HEK293 (cell line): ENCODE measurements around the gene SH3TC1.

Experiments
- CTCF ChIA-PET: fragments of 350-600 bp; formaldehyde crosslinking; extraction: SDS; loops from one replicate; lab custom pipeline; 2021; ENCODE audit warnings: antibody characterized with exemption; lab: Yijun Ruan, JAX
- POLR2A ChIA-PET: fragments of 300-600 bp; formaldehyde crosslinking; extraction: SDS; loops from one replicate; lab custom pipeline; 2020; ENCODE audit warnings: antibody characterized with exemption, inconsistent platforms; lab: Yijun Ruan, JAX
- H3K27ac ChIP-seq: fragments of 200-500 bp; sonication (Bioruptor generic); 2 replicates; pipeline ENCODE4 v1.5.1; 2014; ENCODE audit warnings: low read depth, low read length, control low read depth, inconsistent platforms; ENCODE audit errors: extremely low read depth
- H3K36me3 ChIP-seq, 2 experiments: fragments of 200-500 bp in 1 of 2; sonication (Bioruptor generic) in 1 of 2; 1 replicate in 1 of 2; 2 replicates in 1 of 2; pipeline ENCODE4 v1.5.1; 2014 to 2017; ENCODE audit warnings: inconsistent platforms in 2 of 2, low read length in 2 of 2; ENCODE audit not compliant: control insufficient read depth in 2 of 2, insufficient read depth in 1 of 2
- H3K4me1 ChIP-seq: fragments of 200-500 bp; sonication (Bioruptor generic); 2 replicates; pipeline ENCODE4 v1.5.1; 2014; ENCODE audit warnings: mild to moderate bottlenecking, low read length, inconsistent platforms; ENCODE audit not compliant: control insufficient read depth, insufficient read depth
- H3K4me3 ChIP-seq: 2 replicates; pipeline ENCODE4 v1.5.1; 2011; ENCODE audit warnings: low read depth, mild to moderate bottlenecking, control low read depth, low read length, moderate library complexity
- H3K9me3 ChIP-seq: fragments of 200-500 bp; sonication (Bioruptor generic); 2 replicates; pipeline ENCODE4 v1.5.1; 2014; ENCODE audit warnings: low read depth, low read length, inconsistent platforms; ENCODE audit not compliant: control insufficient read depth, insufficient read depth
- ATF2 ChIP-seq: fragments of 450-650 bp; formaldehyde crosslinking; IDR thresholded peaks from 2 replicates; pipeline ENCODE4 v1.5.1; 2016; ENCODE audit warnings: missing biosample characterization, missing genetic modification characterization, low read depth
- BCL6B ChIP-seq: fragments of 450-650 bp; formaldehyde crosslinking; IDR thresholded peaks from 2 replicates; pipeline ENCODE4 v1.5.1; 2017; ENCODE audit warnings: missing biosample characterization, missing genetic modification characterization
- CTCF ChIP-seq: fragments of 450-650 bp; formaldehyde crosslinking; IDR thresholded peaks from 2 replicates; pipeline ENCODE4 v1.5.1; 2016; ENCODE audit warnings: missing biosample characterization, missing genetic modification characterization
- EGR2 ChIP-seq: fragments of 450-650 bp; formaldehyde crosslinking; IDR thresholded peaks from 2 replicates; pipeline ENCODE4 v1.5.1; 2016; ENCODE audit warnings: low read depth, missing biosample characterization, missing genetic modification characterization
- GLIS2 ChIP-seq: fragments of 450-650 bp; formaldehyde crosslinking; IDR thresholded peaks from 2 replicates; pipeline ENCODE4 v1.5.1; 2016; ENCODE audit warnings: missing biosample characterization, missing genetic modification characterization
- OVOL3 ChIP-seq: fragments of 450-650 bp; formaldehyde crosslinking; IDR thresholded peaks from 2 replicates; pipeline ENCODE4 v1.5.1; 2016; ENCODE audit warnings: missing biosample characterization, missing genetic modification characterization
- SALL2 ChIP-seq: fragments of 450-650 bp; formaldehyde crosslinking; IDR thresholded peaks from 2 replicates; pipeline ENCODE4 v1.5.0; 2017; ENCODE audit warnings: missing biosample characterization, mild to moderate bottlenecking, missing genetic modification characterization, borderline replicate concordance
- SCRT1 ChIP-seq: fragments of 450-650 bp; formaldehyde crosslinking; IDR thresholded peaks from 2 replicates; pipeline ENCODE4 v1.5.1; 2016; ENCODE audit warnings: missing biosample characterization, missing genetic modification characterization, borderline replicate concordance
- SCRT2 ChIP-seq: fragments of 450-650 bp; formaldehyde crosslinking; IDR thresholded peaks from 2 replicates; pipeline ENCODE4 v1.5.1; 2016; ENCODE audit warnings: missing biosample characterization, missing genetic modification characterization
- ZBTB17 ChIP-seq: fragments of 450-650 bp; formaldehyde crosslinking; IDR thresholded peaks from 2 replicates; pipeline ENCODE4 v1.5.1; 2016; ENCODE audit warnings: missing biosample characterization, missing genetic modification characterization
- ZFHX2 ChIP-seq: fragments of 450-650 bp; formaldehyde crosslinking; conservative IDR thresholded peaks from 2 replicates; pipeline ENCODE4 v1.5.1; 2016; ENCODE audit warnings: missing biosample characterization, missing genetic modification characterization
- ZIC2 ChIP-seq: fragments of 450-650 bp; formaldehyde crosslinking; IDR thresholded peaks from 2 replicates; pipeline ENCODE4 v1.5.1; 2016; ENCODE audit warnings: missing biosample characterization, missing genetic modification characterization
- ZNF157 ChIP-seq: fragments of 450-650 bp; formaldehyde crosslinking; IDR thresholded peaks from 2 replicates; pipeline ENCODE4 v1.5.1; 2016; ENCODE audit warnings: missing biosample characterization, missing genetic modification characterization
- ZNF223 ChIP-seq: fragments of 450-650 bp; formaldehyde crosslinking; IDR thresholded peaks from 2 replicates; pipeline ENCODE4 v1.5.1; 2016; ENCODE audit warnings: missing biosample characterization, missing genetic modification characterization
- ZNF324 ChIP-seq: fragments of 450-650 bp; formaldehyde crosslinking; IDR thresholded peaks from 2 replicates; pipeline ENCODE4 v1.5.1; 2016; ENCODE audit warnings: missing biosample characterization, missing genetic modification characterization
- ZNF391 ChIP-seq: fragments of 450-650 bp; formaldehyde crosslinking; IDR thresholded peaks from 2 replicates; pipeline ENCODE4 v1.5.1; 2016; ENCODE audit warnings: low read depth, missing biosample characterization, missing genetic modification characterization, borderline replicate concordance
- ZNF404 ChIP-seq: fragments of 450-650 bp; formaldehyde crosslinking; IDR thresholded peaks from 2 replicates; pipeline ENCODE4 v1.5.1; 2017; ENCODE audit warnings: missing biosample characterization, missing genetic modification characterization
- ZNF514 ChIP-seq: fragments of 450-650 bp; formaldehyde crosslinking; IDR thresholded peaks from 2 replicates; pipeline ENCODE4 v1.5.1; 2016; ENCODE audit warnings: missing biosample characterization, missing genetic modification characterization
- ZNF560 ChIP-seq: fragments of 450-650 bp; formaldehyde crosslinking; IDR thresholded peaks from 2 replicates; pipeline ENCODE4 v1.5.1; 2017; ENCODE audit warnings: missing biosample characterization, missing genetic modification characterization, borderline replicate concordance
- ZNF610 ChIP-seq: fragments of 450-650 bp; formaldehyde crosslinking; IDR thresholded peaks from 2 replicates; pipeline ENCODE4 v1.5.1; 2016; ENCODE audit warnings: missing biosample characterization, missing genetic modification characterization, borderline replicate concordance
- ZNF658 ChIP-seq: fragments of 450-650 bp; formaldehyde crosslinking; IDR thresholded peaks from 2 replicates; pipeline ENCODE4; 2016; ENCODE audit warnings: missing biosample characterization, missing genetic modification characterization
- ZNF677 ChIP-seq: fragments of 450-650 bp; IDR thresholded peaks from 2 replicates; pipeline ENCODE4 v1.5.0; 2018; ENCODE audit warnings: missing biosample characterization, mild to moderate bottlenecking, missing genetic modification characterization, moderate library complexity
- ZNF792 ChIP-seq: fragments of 450-650 bp; formaldehyde crosslinking; IDR thresholded peaks from 2 replicates; pipeline ENCODE4 v1.5.1; 2016; ENCODE audit warnings: missing biosample characterization, missing genetic modification characterization
- ZSCAN18 ChIP-seq: fragments of 450-650 bp; formaldehyde crosslinking; IDR thresholded peaks from 2 replicates; pipeline ENCODE4 v1.5.1; 2016; ENCODE audit warnings: missing biosample characterization, missing genetic modification characterization

SH3TC1 gene

GRCh38 chr4:8198906-8199593 lies at the start of gene SH3TC1:
Gene SH3TC1, plus strand, starts transcription at chr4:8199290. Its CDS starts 5,905 bp downstream, at chr4:8205195.
- Histone ChIP-seq H3K36me3 (no peaks in the 10 kb centered on the region), H3K27ac (no peak within 1 kb of the TSS), H3K4me1 (no peaks in the 10 kb centered on the region), H3K4me3 (peak within 1 kb of the TSS; percentile 31), H3K9me3 (no peaks in the 10 kb centered on the region)
- ChIA-PET CTCF (interaction anchor here (1.3 to 2.6 kb wide), 2 partner anchors 9 to 22 kb away, joined by 3 to 11 read pairs; no protein-coding TSS in a partner anchor), POLR2A (interaction anchor here (1.0 kb wide), 1 partner anchor 22 kb away, joined by 3 read pairs; no protein-coding TSS in a partner anchor)
- TF ChIP-seq BCL6B (tag by site-specific recombination), result no peak
- no peak for TF ChIP-seq CTCF
- no peak for TF ChIP-seq ZSCAN18
- peak; percentile 44; the same call in 1 of the 2 replicates for TF ChIP-seq ZIC2 (tag by site-specific recombination)
- no peak for TF ChIP-seq ZNF324
- no peak for TF ChIP-seq SCRT1
- TF ChIP-seq ZBTB17 (tag by site-specific recombination), result no peak
- TF ChIP-seq GLIS2 (tag by site-specific recombination), result no peak
- TF ChIP-seq ZNF610, result no peak
- no peak for TF ChIP-seq ZNF223 (tag by site-specific recombination)
- peak; percentile 71 for TF ChIP-seq ZFHX2 (tag by site-specific recombination)
- TF ChIP-seq ZNF391, result no peak
- no peak for TF ChIP-seq ZNF514 (tag by site-specific recombination)
- TF ChIP-seq OVOL3 (tag by site-specific recombination), result no peak
- TF ChIP-seq EGR2, result peak; percentile 63

GRCh38 chr4:8149664-8150063 lies 49.4 kb upstream of the SH3TC1 start:
- Histone ChIP-seq H3K27ac (no peak overlapping the region), H3K36me3 (no peaks in the 10 kb centered on the region), H3K9me3 (no peaks in the 10 kb centered on the region), H3K4me1 (no peaks in the 10 kb centered on the region), H3K4me3 (no peak overlapping the region)
- POLR2A ChIA-PET, result no interaction called here
- no peak for TF ChIP-seq ZNF560 (tag by site-specific recombination)
- no peak for TF ChIP-seq SCRT2 (tag by site-specific recombination)
- no peak for TF ChIP-seq ATF2 (tag by site-specific recombination)
- no peak for TF ChIP-seq SALL2 (tag by site-specific recombination)
- no peak for TF ChIP-seq GLIS2 (tag by site-specific recombination)
- no peak for TF ChIP-seq ZNF157
- no peak for TF ChIP-seq ZNF792 (tag by site-specific recombination)
- TF ChIP-seq ZNF658 (tag by site-specific recombination), result no peak
- no peak for TF ChIP-seq ZNF404 (tag by site-specific recombination)
- TF ChIP-seq ZNF610, result no peak
- no peak for TF ChIP-seq ZNF677 (tag by site-specific recombination)
- CTCF ChIA-PET, result interaction anchor here (0.6 kb wide), 1 partner anchor 17 kb away, joined by 3 read pairs; no protein-coding TSS in a partner anchor
